Measurements from ENCODE around the gene WDR33.

DNA sequence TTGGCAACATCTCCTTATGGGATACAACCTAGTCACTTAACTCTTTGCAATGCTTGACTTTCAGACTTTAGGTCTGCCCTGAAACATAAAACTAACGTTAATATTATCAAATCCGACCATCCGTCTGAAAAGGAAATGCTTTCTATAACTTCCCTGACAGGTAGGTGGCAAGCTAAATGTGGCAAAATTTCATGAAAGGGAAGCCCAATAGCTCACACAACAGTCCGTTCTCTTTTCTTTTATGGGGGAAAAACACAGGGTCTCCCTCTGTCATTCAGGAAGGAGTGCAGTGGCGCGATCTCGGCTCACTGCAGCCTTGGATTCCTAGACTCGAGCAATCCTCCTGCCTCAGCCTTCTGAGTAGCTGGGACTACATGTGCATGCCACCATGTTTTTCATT is 56.8 kb downstream of the WDR33 start:
- no peak for TF ChIP-seq CTCF (IDR thresholded peaks at IDR 0.05; ENCODE audit: low read depth, low read length)
- TF ChIP-seq EZH2phosphoT487 (IDR thresholded peaks at IDR 0.05; ENCODE audit: low read depth), result no peak

All from OCI-LY3 (cell line).